AG04449 (cell line): ENCODE measurements around the gene CRIM1.
"Not testable (repeated sequence)": the region's sequence is repeated elsewhere in the genome, so short reads cannot be mapped to it uniquely, and the experiment has no call there.

ENCODE experiments used
- CTCF ChIA-PET: fragments of 350-600 bp; formaldehyde crosslinking; extraction: SDS; loops from one replicate; lab custom pipeline; 2021; ENCODE audit warnings: antibody characterized with exemption; lab: Yijun Ruan, JAX
- POLR2A ChIA-PET: fragments of 400-600, 350-600 bp; formaldehyde crosslinking; extraction: SDS; loops from one replicate; lab custom pipeline; 2020; ENCODE audit warnings: antibody characterized with exemption, inconsistent platforms; lab: Yijun Ruan, JAX
- DNase-seq: peaks from one replicate; pipeline ENCODE4 v3.0.0-alpha.2; 2010; ENCODE audit warnings: low read depth, low spot score
- H3K4me3 ChIP-seq: 2 replicates; pipeline ENCODE4 v1.5.1; 2011; ENCODE audit warnings: low read depth, mild to moderate bottlenecking, control low read depth, low read length
- CTCF ChIP-seq: IDR thresholded peaks from one replicate; pipeline ENCODE4 v1.5.1; 2011; ENCODE audit warnings: mild to moderate bottlenecking, moderate library complexity, low read length, control low read depth, inconsistent platforms; ENCODE audit not compliant: insufficient read depth; ENCODE audit errors: missing control alignments

The CRIM1 gene

GRCh38 chr2:36355151-36355889 lies at the start of gene CRIM1:
TSS of gene CRIM1 (plus strand) at chr2:36355778. CDS start at chr2:36356293, 515 bp downstream.
- ChIA-PET CTCF (interaction anchor here (0.5 to 1.6 kb wide), 7 partner anchors 34 to 317 kb away, joined by 3 to 5 read pairs (median 3); no protein-coding TSS in a partner anchor), POLR2A (interaction anchor here (0.6 to 2.0 kb wide), 19 partner anchors 11 to 431 kb away, joined by 3 to 11 read pairs (median 4); no protein-coding TSS in a partner anchor)
- no peak for TF ChIP-seq CTCF
- no peak for DNase-seq
- H3K4me3 ChIP-seq = peak within 1 kb of the TSS; percentile 72

- DNase-seq = no peak
- no peak overlapping the region for H3K4me3 ChIP-seq
- POLR2A ChIA-PET = no interaction called here
- TF ChIP-seq CTCF = no peak
- CTCF ChIA-PET = interaction anchor here (1.3 kb wide), 1 partner anchor 14 kb away, joined by 5 read pairs; no protein-coding TSS in a partner anchor
These were observed 48.1 kb upstream of the CRIM1 start for GRCh38 chr2:36307441-36307840.

GRCh38 chr2:36310444-36310843 lies 45.1 kb upstream of the CRIM1 start:
- DNase-seq, H3K4me3 ChIP-seq, POLR2A ChIA-PET: not testable (repeated sequence)
- CTCF ChIA-PET = interaction anchor here (1.8 kb wide), 1 partner anchor 25 kb away, joined by 4 read pairs; no protein-coding TSS in a partner anchor

GRCh38 chr2:36318547-36318946 lies 37.0 kb upstream of the CRIM1 start:
- H3K4me3 ChIP-seq = no peak overlapping the region
- TF ChIP-seq CTCF = no peak
- no peak for DNase-seq
- ChIA-PET CTCF (no interaction called here), POLR2A (no interaction called here)

- peak; percentile 69 for TF ChIP-seq CTCF
- POLR2A ChIA-PET = no interaction called here
- CTCF ChIA-PET = interaction anchor here (0.5 to 1.9 kb wide), 15 partner anchors 8 to 451 kb away, joined by 3 to 13 read pairs (median 4); no protein-coding TSS in a partner anchor
- DNase-seq = no peak
- no peak overlapping the region for H3K4me3 ChIP-seq
These were observed 33.5 kb upstream of the CRIM1 start for GRCh38 chr2:36322108-36322507.

GRCh38 chr2:36326286-36326685 lies 29.3 kb upstream of the CRIM1 start:
- no peak for TF ChIP-seq CTCF
- ChIA-PET CTCF (no interaction called here), POLR2A (no interaction called here)
- H3K4me3 ChIP-seq = no peak overlapping the region
- no peak for DNase-seq
